GM15510 (cell line): ENCODE measurements around the gene EHD4.

Experiments
- POLR2A ChIP-seq: IDR thresholded peaks from 3 replicates; pipeline ENCODE4 v1.6.1; 2011; ENCODE audit warnings: borderline replicate concordance; ENCODE audit not compliant: insufficient read length; ENCODE audit errors: extremely low read depth

The EHD4 gene

DNA sequence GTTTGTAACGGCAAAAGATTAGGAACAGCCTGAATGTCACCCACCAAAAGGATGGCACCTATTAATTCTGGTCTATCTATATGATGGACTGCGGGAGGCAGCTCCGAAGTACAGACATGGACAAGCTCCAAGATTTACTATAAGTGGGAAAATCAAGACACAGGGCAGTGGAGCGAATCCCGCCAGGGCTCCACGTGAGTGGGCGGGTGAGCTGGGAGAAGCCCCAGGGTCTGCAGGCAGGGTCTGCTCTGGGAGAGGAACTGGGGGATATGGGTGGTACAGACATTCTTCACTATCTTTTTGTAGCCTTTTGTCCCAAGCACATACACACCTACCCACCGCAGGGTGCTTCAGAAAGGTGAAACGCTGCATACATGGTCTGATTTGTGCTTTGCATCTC is 40.3 kb downstream of the EHD4 start:
- TF ChIP-seq POLR2A: no peak

GRCh38 chr15:41930867-41931222 is 41.5 kb downstream of the EHD4 start:
- TF ChIP-seq POLR2A: no peak

DNA sequence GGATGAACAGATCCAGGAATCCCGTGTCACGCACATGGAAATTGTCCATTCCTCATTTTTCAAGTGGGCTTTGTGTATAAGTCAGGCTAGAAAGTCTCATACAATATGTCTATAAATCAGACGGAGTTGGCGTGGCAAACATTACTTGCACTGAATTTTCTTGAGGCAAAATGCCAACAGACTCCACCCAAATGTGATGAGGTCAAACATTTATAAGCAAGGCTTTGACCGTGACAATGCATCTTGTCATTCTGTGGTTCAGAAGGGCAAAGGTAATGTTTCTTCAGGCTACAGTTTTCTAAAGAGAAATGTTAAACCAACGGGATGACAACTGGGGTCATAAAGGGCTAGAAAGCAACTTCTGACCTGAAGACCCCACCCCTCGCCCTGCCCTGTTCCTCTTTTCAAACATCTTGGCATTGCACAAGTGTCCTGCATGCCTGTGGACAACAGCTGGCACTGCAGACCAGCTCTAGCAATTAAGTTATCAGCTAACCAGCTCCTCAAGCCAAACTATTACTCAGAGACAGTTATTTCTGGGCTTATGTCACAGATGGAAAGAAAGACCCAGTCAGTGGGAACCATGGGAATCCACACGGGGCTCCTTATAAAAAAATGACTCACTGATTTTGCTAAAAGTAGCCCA is 42.0 kb downstream of the EHD4 start:
- TF ChIP-seq POLR2A: no peak

GRCh38 chr15:41928637-41929620 is 43.4 kb downstream of the EHD4 start:
- TF ChIP-seq POLR2A: no peak

DNA sequence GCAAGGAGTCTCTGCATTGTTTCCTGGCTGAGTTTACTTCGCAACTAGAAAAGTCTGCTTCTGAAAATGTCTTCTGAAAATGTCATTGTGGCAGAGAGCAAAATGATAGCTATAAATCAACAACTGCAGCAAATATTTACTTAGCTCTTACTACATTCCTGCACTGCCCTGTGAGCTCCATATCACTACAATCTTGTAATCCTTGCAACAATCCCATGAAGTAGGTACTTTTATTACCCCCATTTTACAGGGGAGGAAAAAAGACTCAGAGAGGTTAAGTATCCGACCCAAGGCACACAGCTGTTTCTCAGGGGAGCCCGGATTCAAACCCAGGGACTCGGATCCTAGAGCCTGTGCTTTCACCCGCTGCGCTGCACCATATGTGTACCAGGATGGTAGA is 44.3 kb downstream of the EHD4 start:
- no peak for TF ChIP-seq POLR2A

DNA sequence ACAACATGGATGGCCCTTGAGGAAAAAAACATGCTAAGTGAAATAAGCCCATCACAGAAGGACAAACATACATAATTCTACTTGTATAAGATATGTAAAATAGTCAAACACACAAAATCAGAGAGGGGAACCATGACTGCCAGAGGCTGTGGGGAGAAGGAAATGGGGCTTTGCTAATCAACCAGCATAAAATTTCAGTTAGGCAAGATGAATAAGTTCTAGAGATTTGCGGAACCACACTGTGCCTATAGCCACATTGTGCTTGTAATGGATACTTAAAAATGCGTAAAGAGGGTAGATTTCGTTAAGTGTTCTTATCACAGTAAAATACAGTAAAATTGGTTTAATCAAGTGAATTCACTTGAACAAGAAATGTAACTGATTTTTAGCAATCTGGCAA is 44.8 kb downstream of the EHD4 start:
- TF ChIP-seq POLR2A: no peak

- no peak for TF ChIP-seq POLR2A
Observed at GRCh38 chr15:41926185-41927056, 45.9 kb downstream of the EHD4 start.

DNA sequence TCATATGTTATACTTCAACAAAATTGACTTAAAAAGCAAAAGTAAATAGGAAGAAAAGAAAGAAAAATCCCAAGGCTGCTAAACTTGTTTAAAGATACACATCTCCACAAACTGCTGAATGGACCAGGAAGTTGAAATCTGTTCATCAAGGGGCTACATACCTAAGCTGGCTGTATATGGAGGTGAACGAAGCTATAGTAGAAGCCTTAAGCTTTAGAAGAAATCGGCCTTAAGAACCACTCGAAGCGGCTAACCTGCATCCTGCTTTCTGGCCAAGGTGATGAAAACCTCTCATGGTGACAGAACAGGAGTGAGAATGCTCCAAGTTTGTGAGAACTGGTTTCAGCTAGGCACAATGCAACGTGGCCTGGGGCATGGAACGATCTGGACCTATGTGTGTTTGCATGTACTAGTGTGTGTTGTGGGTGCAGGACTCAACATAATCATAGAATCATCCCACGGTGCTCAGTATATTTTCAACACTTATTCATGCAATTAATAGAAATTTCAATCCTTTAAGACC is 47.2 kb downstream of the EHD4 start:
- TF ChIP-seq POLR2A: no peak

DNA sequence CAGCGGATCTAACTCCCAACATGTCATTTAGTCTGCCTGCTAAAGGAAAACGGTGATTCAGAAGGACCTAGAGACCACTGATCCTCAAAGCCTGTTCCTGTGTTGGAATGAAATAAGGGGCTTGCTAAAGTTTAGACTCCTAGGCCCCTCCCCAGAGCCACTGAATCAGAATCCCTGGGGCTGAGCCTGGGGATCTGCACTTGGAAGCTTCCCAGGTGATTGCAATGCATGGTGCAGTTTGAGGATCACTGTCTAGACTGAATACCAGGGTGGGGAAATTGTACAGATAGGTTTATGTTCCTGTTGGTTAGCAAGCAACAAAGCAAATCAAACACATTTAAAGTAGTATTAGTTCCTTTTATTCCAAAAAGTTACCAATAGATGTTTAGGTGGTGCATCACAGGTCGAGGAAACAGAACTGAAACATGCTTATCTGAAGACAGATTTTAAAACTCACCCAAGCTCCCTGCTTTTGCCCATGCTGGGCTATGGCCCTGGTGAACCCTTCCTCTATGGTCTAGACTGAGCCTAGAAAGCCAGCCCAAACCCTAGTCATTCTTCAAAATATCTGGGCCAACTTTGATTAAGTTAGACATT is 48.9 kb downstream of the EHD4 start:
- no peak for TF ChIP-seq POLR2A

DNA sequence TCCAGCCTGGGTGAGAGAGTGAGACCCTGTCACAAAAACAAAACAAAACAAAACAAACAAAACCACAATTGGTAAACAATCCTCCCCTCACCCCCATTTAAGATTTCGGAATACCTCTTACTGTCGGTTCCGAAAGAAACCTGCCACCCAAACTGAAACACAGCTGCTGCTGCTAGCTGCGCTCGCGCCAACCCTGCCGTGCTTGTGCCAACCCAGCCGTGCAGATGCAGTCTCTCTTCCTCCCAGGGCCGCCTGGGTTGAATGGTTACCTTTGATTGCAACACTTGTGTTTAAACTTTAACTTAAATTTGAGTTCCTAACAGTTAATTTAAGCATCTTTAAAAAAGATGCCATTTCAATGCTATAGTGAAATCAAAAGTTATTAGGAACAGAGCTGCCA is 50.0 kb downstream of the EHD4 start:
- no peak for TF ChIP-seq POLR2A

DNA sequence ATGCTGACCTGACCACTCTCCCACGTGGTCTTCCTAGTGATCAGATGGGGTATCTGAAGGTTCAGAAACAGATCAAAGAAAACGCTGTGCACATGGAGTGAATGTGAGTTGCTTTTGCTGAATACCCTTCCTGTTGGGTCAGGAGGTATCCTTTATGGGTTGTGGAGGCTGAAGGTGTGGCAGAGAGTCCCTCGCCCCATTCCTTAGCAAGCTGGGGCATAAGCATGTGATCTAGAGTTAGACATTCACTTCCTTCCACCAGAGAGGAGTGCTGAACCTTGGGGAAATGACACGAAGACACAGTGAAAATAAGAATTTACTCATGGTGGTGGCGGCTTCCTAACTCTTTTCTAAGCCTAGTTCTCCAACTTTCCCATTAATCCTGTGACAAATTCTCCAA is 50.7 kb downstream of the EHD4 start:
- TF ChIP-seq POLR2A: no peak

GRCh38 chr15:41921167-41921566 is 51.2 kb downstream of the EHD4 start:
- TF ChIP-seq POLR2A: no peak

- no peak for TF ChIP-seq POLR2A
Observed at GRCh38 chr15:41919954-41920538, 52.3 kb downstream of the EHD4 start.

DNA sequence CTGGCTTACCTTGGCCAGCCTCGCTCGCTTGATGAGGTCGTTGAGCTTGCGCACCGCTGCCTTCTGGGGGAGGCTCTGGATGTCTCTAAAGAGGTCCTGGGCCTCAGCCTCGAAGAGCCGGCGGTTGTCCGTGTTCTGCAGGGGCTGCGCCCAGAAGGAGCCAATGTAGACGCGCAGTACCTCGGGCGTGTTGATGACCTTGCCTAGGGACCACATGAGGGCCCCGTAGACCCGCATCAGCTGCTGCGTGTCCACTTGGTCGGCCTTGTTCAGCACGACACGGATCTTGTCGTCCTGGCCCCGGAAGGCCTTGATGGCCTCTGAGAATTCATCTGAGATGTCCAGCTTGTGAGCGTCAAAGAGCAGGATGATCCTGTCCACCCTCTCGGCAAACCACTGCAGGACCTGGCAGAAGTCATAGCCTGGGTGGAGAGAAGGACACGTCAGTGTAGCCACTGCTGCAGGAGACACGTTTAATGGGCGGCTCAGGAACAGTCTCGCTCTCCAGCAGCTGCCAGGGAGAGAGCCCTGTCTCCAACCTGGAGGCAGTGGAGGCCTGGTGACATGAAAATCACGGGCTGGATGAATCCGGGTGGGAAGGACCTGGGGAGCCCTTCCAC is 53.0 kb downstream of the EHD4 start:
- TF ChIP-seq POLR2A: no peak

- no peak for TF ChIP-seq POLR2A
Observed at GRCh38 chr15:41918506-41919126, 53.7 kb downstream of the EHD4 start.
